Prostate gland (tissue), 2 donors: ENCODE data around the gene AMOTL1. TPM values are rescaled to one million over a fixed set of nuclear protein-coding genes. Genes with fewer than 3 reads are reported as not detected.

Source experiments
- DNase-seq: peaks from one replicate; pipeline ENCODE4 v3.0.0-alpha.2; 2019; ENCODE audit warnings: low spot score
- H3K27ac ChIP-seq, 2 donors: fragments of 200-600 bp; sonication (generic); 2 replicates each; pipeline ENCODE4 v1.5.1; 2017 to 2019
- H3K27me3 ChIP-seq: fragments of 200-600 bp; sonication (generic); replicated peaks from 2 replicates; pipeline ENCODE4 v1.5.1; 2019; ENCODE audit not compliant: insufficient read depth
- H3K36me3 ChIP-seq, 2 donors: fragments of 200-600 bp; sonication (generic); 1 replicate in 1 of 2; 2 replicates in 1 of 2; pipeline versions ENCODE4 v1.5.1 to v1.8.1; 2017 to 2019
- H3K4me1 ChIP-seq: fragments of 200-600 bp; sonication (generic); replicated peaks from 2 replicates; pipeline ENCODE4 v1.5.1; 2019
- H3K4me3 ChIP-seq, 2 donors: fragments of 200-600 bp; sonication (generic); 2 replicates each; pipeline ENCODE4 v1.5.1; 2017 to 2019
- H3K9me3 ChIP-seq: fragments of 200-600 bp; sonication (generic); 2 replicates; pipeline ENCODE4 v1.5.1; 2017
- POLR2A ChIP-seq: fragments of 450-650 bp; IDR thresholded peaks from one replicate; pipeline ENCODE4 v1.6.1; 2016; ENCODE audit warnings: antibody characterized with exemption, mild to moderate bottlenecking
- POLR2AphosphoS5 ChIP-seq: sonication (generic); formaldehyde crosslinking; IDR thresholded peaks from one replicate; pipeline ENCODE4 v1.6.1; 2017; ENCODE audit warnings: antibody characterized with exemption
- WGBS: methylation state at CpG from one replicate; pipeline ENCODE4 v1.1.5; 2018; 5-methylcytosine and 5-hydroxymethylcytosine counted together
- intact Hi-C: fragments of 100-400 bp; cut with DNase I; formaldehyde crosslinking; loops from one replicate; pipeline ENCODE4 v1.14.2; 2022
- total RNA-seq, 2 donors: library from RNA; depleted of rRNA; stranded (reverse); fragments of >200 nt; gene quantifications; one replicate each; pipeline ENCODE4 v1.1.0, GENCODE V29; 2016
- TF ChIP-seq, protein P1 (sequence below), 4 experiments: fragments of 200-600 bp in 2 of 4; fragments of 450-650 bp in 2 of 4; sonication (generic) in 2 of 4; IDR thresholded peaks; 1 replicate in 3 of 4; 2 replicates in 1 of 4; pipeline ENCODE4 v1.5.1; 2016 to 2019; ENCODE audit warnings: antibody characterized with exemption in 4 of 4, mild to moderate bottlenecking in 2 of 4, moderate library complexity in 2 of 4

AMOTL1 gene
- total RNA-seq, 2 donors from 2014 or later = 49.2 to 67.2 TPM

GRCh38 chr11:94880216-94880615, 112.1 kb downstream of the AMOTL1 start:
- no peaks in the 10 kb centered on the region for H3K36me3 ChIP-seq
- no peak overlapping the region for H3K4me3 ChIP-seq
- DNase-seq = no peak
- intact Hi-C loops = no loop called here
- H3K9me3 ChIP-seq = no peaks in the 10 kb centered on the region
- TF ChIP-seq POLR2AphosphoS5 (no peak), POLR2A (no peak)
- TF ChIP-seq, protein P1, sequence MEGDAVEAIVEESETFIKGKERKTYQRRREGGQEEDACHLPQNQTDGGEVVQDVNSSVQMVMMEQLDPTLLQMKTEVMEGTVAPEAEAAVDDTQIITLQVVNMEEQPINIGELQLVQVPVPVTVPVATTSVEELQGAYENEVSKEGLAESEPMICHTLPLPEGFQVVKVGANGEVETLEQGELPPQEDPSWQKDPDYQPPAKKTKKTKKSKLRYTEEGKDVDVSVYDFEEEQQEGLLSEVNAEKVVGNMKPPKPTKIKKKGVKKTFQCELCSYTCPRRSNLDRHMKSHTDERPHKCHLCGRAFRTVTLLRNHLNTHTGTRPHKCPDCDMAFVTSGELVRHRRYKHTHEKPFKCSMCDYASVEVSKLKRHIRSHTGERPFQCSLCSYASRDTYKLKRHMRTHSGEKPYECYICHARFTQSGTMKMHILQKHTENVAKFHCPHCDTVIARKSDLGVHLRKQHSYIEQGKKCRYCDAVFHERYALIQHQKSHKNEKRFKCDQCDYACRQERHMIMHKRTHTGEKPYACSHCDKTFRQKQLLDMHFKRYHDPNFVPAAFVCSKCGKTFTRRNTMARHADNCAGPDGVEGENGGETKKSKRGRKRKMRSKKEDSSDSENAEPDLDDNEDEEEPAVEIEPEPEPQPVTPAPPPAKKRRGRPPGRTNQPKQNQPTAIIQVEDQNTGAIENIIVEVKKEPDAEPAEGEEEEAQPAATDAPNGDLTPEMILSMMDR (IDR thresholded peaks at IDR 0.05) = no peak
- 94% methylated on average over 4 of the region's 4 CpGs for WGBS
- H3K27ac ChIP-seq = no peak overlapping the region
- no peaks in the 10 kb centered on the region for H3K4me1 ChIP-seq
- H3K27me3 ChIP-seq = no peaks in the 10 kb centered on the region

DNA sequence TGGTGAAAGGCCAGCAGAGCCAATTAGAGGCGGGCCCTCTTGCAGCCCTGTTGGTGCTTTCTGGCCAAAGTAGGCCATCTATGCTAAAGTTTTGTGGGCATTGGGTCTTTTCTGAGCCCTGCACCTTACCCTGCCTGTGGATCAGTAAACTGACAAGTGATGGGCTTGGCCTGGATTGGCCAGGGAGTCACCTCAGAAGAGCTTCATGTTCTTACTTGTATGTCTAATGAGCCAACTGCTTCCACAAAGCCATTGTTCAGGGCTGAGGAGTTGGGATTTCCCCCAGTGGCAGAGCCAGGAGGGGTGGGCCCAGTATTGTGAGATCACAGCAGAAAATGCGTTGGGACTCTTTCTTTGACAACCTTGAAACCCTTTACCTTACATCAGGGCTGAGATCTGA, 114.8 kb downstream of the AMOTL1 start:
- Histone ChIP-seq H3K4me1 (no peaks in the 10 kb centered on the region), H3K27ac (no peak overlapping the region), H3K9me3 (no peaks in the 10 kb centered on the region), H3K36me3 (no peaks in the 10 kb centered on the region), H3K27me3 (no peaks in the 10 kb centered on the region), H3K4me3 (no peak overlapping the region)
- 43% methylated on average over 2 of the region's 2 CpGs for WGBS
- DNase-seq = no peak
- TF ChIP-seq, protein P1 (IDR thresholded peaks at IDR 0.05) = no peak
- no peak for TF ChIP-seq POLR2AphosphoS5
- TF ChIP-seq POLR2A = no peak
- intact Hi-C loops = no loop called here

- no peak for TF ChIP-seq POLR2AphosphoS5
- TF ChIP-seq, protein P1 (IDR thresholded peaks at IDR 0.05) = no peak
- no peak for TF ChIP-seq POLR2A
- Histone ChIP-seq H3K4me1 (no peaks in the 10 kb centered on the region), H3K9me3 (no peaks in the 10 kb centered on the region), H3K36me3 (no peaks in the 10 kb centered on the region), H3K27me3 (no peaks in the 10 kb centered on the region), H3K27ac (no peak overlapping the region), H3K4me3 (no peak overlapping the region)
- intact Hi-C loops = no loop called here
- no peak for DNase-seq
Observed at GRCh38 chr11:94883878-94884277, 115.7 kb downstream of the AMOTL1 start.

DNA sequence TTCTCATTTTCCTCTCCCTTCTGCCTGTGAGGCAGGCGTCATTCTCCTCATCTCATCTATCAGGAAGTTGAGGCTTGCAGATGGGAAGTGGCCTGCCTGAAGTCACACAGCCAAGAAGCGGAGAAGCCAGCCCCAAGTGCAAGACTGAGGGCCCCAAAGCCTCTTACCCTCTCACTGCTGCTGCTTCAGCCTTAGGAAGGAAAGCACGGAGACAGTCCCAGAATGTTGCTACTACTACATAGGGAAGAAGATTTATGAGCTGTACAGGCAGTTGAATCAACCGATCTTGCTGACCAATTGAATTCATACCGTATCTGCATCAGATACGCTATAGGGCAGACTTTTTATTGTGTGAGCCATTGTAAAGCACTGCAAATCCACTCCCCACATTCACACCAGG, 116.2 kb downstream of the AMOTL1 start:
- H3K36me3 ChIP-seq = no peaks in the 10 kb centered on the region
- intact Hi-C loops = no loop called here
- H3K4me1 ChIP-seq = no peaks in the 10 kb centered on the region
- no peaks in the 10 kb centered on the region for H3K27me3 ChIP-seq
- TF ChIP-seq POLR2A (no peak), POLR2AphosphoS5 (no peak)
- H3K27ac ChIP-seq = no peak overlapping the region
- no peaks in the 10 kb centered on the region for H3K9me3 ChIP-seq
- H3K4me3 ChIP-seq = no peak overlapping the region
- DNase-seq = no peak
- 74% methylated on average over 6 of the region's 6 CpGs for WGBS

DNA sequence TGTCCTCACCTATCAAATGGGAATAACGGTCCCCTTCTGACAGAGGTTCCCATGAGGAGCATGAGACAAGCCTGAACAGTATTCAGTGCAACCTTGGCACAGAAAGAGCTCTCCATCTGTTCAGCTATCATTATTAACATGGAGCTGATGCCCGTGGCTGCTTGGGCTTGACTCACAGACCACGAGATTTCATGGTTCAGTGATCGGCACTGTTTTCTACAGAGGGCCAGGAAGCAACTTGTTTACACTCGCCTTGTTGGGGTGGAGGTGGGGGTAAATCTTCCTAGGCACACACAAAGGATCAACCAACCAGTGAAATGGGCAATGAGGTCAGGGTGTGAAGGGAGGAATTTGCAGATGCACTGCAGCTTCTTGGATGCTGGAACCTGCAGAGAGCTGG, 117.0 kb downstream of the AMOTL1 start:
- H3K4me1 ChIP-seq = no peaks in the 10 kb centered on the region
- H3K4me3 ChIP-seq = no peak overlapping the region
- WGBS = 33% methylated on average over 5 of the region's 5 CpGs
- no peak for DNase-seq
- H3K9me3 ChIP-seq = no peaks in the 10 kb centered on the region
- no peak overlapping the region for H3K27ac ChIP-seq
- intact Hi-C loops = no loop called here
- no peak for TF ChIP-seq POLR2A
- TF ChIP-seq POLR2AphosphoS5 = no peak
- TF ChIP-seq, protein P1 (IDR thresholded peaks at IDR 0.05) = no peak
- H3K36me3 ChIP-seq = no peaks in the 10 kb centered on the region
- no peaks in the 10 kb centered on the region for H3K27me3 ChIP-seq

- intact Hi-C loops = no loop called here
- no peak overlapping the region for H3K4me3 ChIP-seq
- no peaks in the 10 kb centered on the region for H3K4me1 ChIP-seq
- TF ChIP-seq, protein P1 (IDR thresholded peaks at IDR 0.05) = peak in 1 of 4 experiments; percentile 8
- TF ChIP-seq POLR2AphosphoS5 = no peak
- DNase-seq = no peak
- no peaks in the 10 kb centered on the region for H3K36me3 ChIP-seq
- no peaks in the 10 kb centered on the region for H3K9me3 ChIP-seq
- H3K27ac ChIP-seq = no peak overlapping the region
- no peaks in the 10 kb centered on the region for H3K27me3 ChIP-seq
Observed at GRCh38 chr11:94885581-94885980, 117.4 kb downstream of the AMOTL1 start.
